GM06990 (cell line): ENCODE results near the gene IGFN1.

Experiments
- DNase-seq: peaks from one replicate; pipeline ENCODE4 v3.0.0-alpha.2; 2011; ENCODE audit not compliant: insufficient read length; ENCODE audit errors: extremely low read depth
- H3K27me3 ChIP-seq: replicated peaks from 2 replicates; pipeline ENCODE4 v1.6.0; 2011; ENCODE audit warnings: low read length; ENCODE audit not compliant: control insufficient read depth, insufficient read depth
- H3K36me3 ChIP-seq: 2 replicates; pipeline ENCODE4 v1.5.1; 2011; ENCODE audit warnings: low read length; ENCODE audit not compliant: control insufficient read depth, insufficient read depth
- H3K4me3 ChIP-seq: replicated peaks from 2 replicates; pipeline ENCODE4 v1.5.1; 2011; ENCODE audit warnings: low read depth, mild to moderate bottlenecking, control low read depth, low read length
- TF ChIP-seq, protein P1 (sequence below): IDR thresholded peaks from 2 replicates; pipeline ENCODE4 v1.5.1; 2011; ENCODE audit warnings: low read length, control low read depth, mild to moderate bottlenecking, inconsistent platforms; ENCODE audit not compliant: insufficient read depth, poor library complexity, severe bottlenecking

Gene IGFN1

DNA sequence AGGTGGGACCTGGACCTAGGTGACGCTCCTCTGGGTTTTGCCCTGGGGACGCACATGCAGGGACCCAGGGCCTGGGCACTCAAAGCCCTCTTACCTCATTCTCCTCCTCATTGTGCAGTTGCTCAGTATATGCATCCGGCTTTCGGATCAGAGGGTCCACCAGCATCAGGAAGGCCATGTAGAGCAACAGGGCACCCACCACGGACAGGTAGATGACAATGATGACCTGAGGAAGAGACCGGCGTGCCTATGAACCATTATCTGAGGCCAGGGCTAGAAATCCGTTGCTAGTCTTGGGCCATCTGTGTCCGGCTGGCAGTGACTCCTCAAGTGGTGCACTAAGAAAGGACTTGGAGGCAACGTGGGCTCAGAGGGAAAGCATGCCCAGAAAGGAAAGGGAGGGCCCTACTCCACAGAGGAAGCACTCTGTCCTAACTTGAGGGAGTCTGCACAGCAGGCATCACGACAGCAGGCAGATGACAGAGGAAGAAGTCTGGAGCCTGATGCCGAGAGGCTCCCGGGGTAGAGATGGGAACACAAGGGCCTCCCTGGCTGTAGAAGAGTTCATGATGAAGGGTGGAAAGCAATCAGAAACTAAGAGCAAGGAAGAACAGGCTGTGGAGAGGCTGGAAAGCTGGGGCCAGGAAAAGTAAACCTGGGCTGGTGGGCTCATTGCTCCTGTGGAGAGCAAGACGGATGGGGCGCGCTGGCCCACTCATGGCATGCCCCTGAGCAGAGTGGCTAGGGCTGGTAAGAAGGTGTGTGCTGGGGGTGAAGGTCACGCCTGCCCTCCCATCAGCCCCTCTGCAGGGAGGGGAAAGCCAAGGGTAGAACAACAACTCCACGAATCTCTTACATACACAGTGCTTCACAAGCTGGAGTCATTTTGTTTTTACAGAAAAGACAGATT lies 46.6 kb upstream of the IGFN1 start:
- TF ChIP-seq, protein P1, sequence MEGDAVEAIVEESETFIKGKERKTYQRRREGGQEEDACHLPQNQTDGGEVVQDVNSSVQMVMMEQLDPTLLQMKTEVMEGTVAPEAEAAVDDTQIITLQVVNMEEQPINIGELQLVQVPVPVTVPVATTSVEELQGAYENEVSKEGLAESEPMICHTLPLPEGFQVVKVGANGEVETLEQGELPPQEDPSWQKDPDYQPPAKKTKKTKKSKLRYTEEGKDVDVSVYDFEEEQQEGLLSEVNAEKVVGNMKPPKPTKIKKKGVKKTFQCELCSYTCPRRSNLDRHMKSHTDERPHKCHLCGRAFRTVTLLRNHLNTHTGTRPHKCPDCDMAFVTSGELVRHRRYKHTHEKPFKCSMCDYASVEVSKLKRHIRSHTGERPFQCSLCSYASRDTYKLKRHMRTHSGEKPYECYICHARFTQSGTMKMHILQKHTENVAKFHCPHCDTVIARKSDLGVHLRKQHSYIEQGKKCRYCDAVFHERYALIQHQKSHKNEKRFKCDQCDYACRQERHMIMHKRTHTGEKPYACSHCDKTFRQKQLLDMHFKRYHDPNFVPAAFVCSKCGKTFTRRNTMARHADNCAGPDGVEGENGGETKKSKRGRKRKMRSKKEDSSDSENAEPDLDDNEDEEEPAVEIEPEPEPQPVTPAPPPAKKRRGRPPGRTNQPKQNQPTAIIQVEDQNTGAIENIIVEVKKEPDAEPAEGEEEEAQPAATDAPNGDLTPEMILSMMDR, result no peak
- peaks cover 25% of the 10 kb centered on the region for H3K36me3 ChIP-seq
- H3K27me3 ChIP-seq, result no peaks in the 10 kb centered on the region

DNA sequence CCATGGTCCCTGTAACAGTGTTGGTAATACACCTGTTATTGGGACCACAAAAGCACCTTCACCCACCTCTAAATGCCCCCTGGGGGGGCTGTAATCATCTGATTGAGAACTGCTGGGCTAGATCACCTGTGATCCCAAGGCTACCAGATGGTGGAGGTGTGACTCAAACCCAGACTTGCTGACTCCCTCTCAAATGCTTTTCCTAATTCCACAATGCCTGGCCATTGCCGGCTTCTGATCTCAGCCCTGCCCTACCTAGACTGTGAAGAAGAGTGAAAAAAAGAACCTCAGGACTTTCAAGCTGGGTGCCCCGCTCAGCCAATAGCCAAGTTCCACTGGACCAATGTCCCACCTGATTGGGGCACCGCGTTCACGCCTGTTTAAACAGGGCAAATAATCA lies 45.9 kb upstream of the IGFN1 start:
- no peak overlapping the region for H3K4me3 ChIP-seq
- TF ChIP-seq, protein P1, result no peak
- no peak for DNase-seq

More for the DNA sequence above, 46.6 kb upstream of the IGFN1 start:
- no peak for DNase-seq
- no peak overlapping the region for H3K4me3 ChIP-seq

DNA sequence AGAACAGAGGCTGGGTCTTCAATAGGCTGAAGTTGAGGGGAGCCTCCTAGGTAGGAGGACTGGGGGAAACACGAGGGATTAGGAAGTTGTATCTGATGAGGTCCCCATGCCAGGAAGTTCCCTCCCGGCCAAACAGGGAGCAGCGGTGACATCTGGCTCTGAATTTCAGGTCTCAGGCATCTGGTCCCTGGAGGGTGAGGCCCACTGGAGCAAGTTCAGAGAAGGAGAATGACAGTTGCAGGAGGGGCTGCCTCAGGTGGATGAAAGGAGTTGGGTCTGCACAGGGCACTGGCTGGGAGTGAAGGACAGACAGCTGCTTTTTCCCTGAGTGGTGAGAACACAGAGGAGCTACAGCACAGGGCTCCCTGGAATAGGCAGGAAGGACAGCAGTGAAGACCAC lies 45.5 kb upstream of the IGFN1 start:
- DNase-seq, result no peak
- TF ChIP-seq, protein P1, result no peak
- peaks cover 24% of the 10 kb centered on the region for H3K36me3 ChIP-seq
- H3K4me3 ChIP-seq, result no peak overlapping the region
- H3K27me3 ChIP-seq, result no peaks in the 10 kb centered on the region

More for the DNA sequence above, 45.9 kb upstream of the IGFN1 start:
- Histone ChIP-seq H3K27me3 (no peaks in the 10 kb centered on the region), H3K36me3 (peaks cover 24% of the 10 kb centered on the region)

DNA sequence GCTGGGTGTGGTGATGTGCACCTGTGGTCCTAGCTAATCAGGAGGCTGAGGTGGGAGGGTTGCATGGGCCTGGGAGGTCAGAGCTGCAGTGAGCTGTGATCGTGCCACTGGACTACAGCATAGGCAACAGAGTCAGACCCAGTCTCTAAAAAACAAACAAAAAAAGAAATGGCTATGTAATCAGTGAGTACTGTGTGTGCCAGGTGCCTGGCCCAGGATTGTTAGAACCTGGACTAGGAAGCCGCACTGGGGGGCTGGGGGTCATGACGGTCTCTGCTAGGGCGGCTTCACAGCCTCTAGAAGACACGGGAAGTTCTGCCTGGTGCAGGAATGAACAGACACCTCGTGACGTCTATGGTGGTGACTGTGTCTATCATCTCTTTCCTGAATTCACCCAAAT lies 44.8 kb upstream of the IGFN1 start:
- peaks cover 22% of the 10 kb centered on the region for H3K36me3 ChIP-seq
- TF ChIP-seq, protein P1, result no peak

DNA sequence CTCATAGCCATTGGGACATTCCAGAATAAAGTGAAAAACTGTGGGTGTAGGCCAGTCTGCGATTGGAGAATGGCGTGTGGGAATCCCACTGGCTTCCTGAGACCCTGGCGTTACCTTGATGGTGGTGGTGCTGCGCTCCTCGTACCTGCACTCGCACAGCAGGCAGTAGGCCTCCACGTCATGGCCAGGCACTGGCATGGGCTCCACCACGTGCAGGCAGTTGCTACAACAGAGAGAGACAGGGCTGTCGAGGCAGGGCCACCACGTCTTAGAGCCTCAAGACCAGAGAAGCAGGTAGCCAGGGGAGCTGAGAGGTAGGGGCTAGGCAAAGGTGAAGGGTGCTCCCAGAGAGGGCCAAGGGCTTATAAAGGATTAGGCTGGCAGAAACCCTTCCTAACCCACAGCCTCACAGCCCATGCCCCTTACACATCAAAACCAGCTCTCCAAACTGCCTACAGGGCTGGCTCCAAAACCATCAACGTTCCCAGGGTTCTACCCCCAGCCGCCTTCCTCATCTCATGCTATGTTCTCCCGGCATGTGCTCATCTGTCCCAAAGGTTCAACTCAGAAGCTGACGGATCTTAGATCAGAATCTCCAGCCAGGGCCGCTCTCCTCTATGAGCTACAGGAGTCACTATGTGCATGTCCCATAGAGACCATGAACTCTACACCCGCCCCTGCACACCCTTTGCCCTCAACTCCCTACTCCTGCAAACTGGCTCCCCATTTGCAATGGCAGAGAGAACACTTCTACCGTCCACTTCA lies 43.8 kb upstream of the IGFN1 start:
- H3K27me3 ChIP-seq, result no peaks in the 10 kb centered on the region
- TF ChIP-seq, protein P1, result no peak
- peaks cover 22% of the 10 kb centered on the region for H3K36me3 ChIP-seq
- no peak overlapping the region for H3K4me3 ChIP-seq
- DNase-seq, result no peak

More for the DNA sequence above, 44.8 kb upstream of the IGFN1 start:
- DNase-seq, result no peak
- Histone ChIP-seq H3K27me3 (no peaks in the 10 kb centered on the region), H3K4me3 (no peak overlapping the region)
